Hepatocyte (in vitro differentiated cells): ENCODE data around the gene MYLK2. TPM values are rescaled to one million over a fixed set of nuclear protein-coding genes. Genes with fewer than 3 reads are reported as not detected.

ENCODE experiments used
- DNase-seq: peaks from one replicate; pipeline ENCODE4 v3.0.0-alpha.2; 2016; ENCODE audit warnings: low spot score
- H2AFZ ChIP-seq: fragments of 200-600 bp; sonication (generic); 2 replicates; pipeline ENCODE4 v1.6.0; 2016; ENCODE audit warnings: antibody characterized with exemption, mild to moderate bottlenecking
- H3K27ac ChIP-seq: fragments of 200-600 bp; sonication (generic); 2 replicates; pipeline ENCODE4 v1.5.1; 2016; ENCODE audit warnings: mild to moderate bottlenecking
- H3K27me3 ChIP-seq: fragments of 200-600 bp; sonication (generic); 2 replicates; pipeline ENCODE4 v1.6.1; 2016
- H3K36me3 ChIP-seq: fragments of 200-600 bp; sonication (generic); replicated peaks from 2 replicates; pipeline ENCODE4 v1.5.1; 2016; ENCODE audit warnings: low read depth; ENCODE audit not compliant: insufficient read depth
- H3K4me1 ChIP-seq: fragments of 200-600 bp; sonication (generic); 2 replicates; pipeline ENCODE4 v1.5.1; 2016; ENCODE audit warnings: mild to moderate bottlenecking, moderate library complexity; ENCODE audit not compliant: insufficient read depth
- H3K4me2 ChIP-seq: fragments of 200-600 bp; sonication (generic); 2 replicates; pipeline ENCODE4 v1.6.0; 2016
- H3K4me3 ChIP-seq: fragments of 200-600 bp; sonication (generic); 2 replicates; pipeline ENCODE4 v1.5.1; 2016; ENCODE audit warnings: mild to moderate bottlenecking
- H3K79me2 ChIP-seq: fragments of 200-600 bp; sonication (generic); 2 replicates; pipeline ENCODE4 v1.6.0; 2017; ENCODE audit warnings: mild to moderate bottlenecking
- H3K9me2 ChIP-seq: fragments of 200-600 bp; sonication (generic); replicated peaks from 2 replicates; pipeline ENCODE4 v1.6.0; 2017; ENCODE audit warnings: mild to moderate bottlenecking; ENCODE audit not compliant: insufficient read depth
- H3K9me3 ChIP-seq: fragments of 200-600 bp; sonication (generic); 2 replicates; pipeline ENCODE4 v1.5.1; 2016; ENCODE audit warnings: low read depth, mild to moderate bottlenecking
- H4K20me1 ChIP-seq: fragments of 200-600 bp; sonication (generic); 2 replicates; pipeline ENCODE4 v1.6.0; 2016; ENCODE audit warnings: mild to moderate bottlenecking; ENCODE audit not compliant: insufficient read depth, poor library complexity, severe bottlenecking
- CTCF ChIP-seq: fragments of 200-600 bp; sonication (generic); IDR thresholded peaks from 2 replicates; pipeline ENCODE4 v1.5.1; 2016; ENCODE audit warnings: antibody characterized with exemption, mild to moderate bottlenecking; ENCODE audit not compliant: poor library complexity
- EZH2 ChIP-seq: fragments of 200-600 bp; sonication (generic); IDR thresholded peaks from 2 replicates; pipeline ENCODE4 v1.6.1; 2016; ENCODE audit warnings: antibody characterized with exemption, mild to moderate bottlenecking, borderline replicate concordance
- EZH2phosphoT487 ChIP-seq: fragments of 200-600 bp; sonication (generic); IDR thresholded peaks from one replicate; pipeline ENCODE4 v1.6.1; 2018; ENCODE audit warnings: antibody characterized with exemption, mild to moderate bottlenecking, low read depth, moderate library complexity; ENCODE audit not compliant: unreplicated experiment, severe bottlenecking
- WGBS: methylation state at CpG from one replicate; pipeline ENCODE4 v1.1.6; 2016; ENCODE audit warnings: low lambda C conversion rate; ENCODE audit errors: missing lambda C conversion rate; 5-methylcytosine and 5-hydroxymethylcytosine counted together
- polyA plus RNA-seq: library from polyadenylated mRNA; unstranded; fragments of >200 nt; fragmentation: Nextera tagmentation; extraction: Ambion mirVana; gene quantifications from 2 replicates; pipeline ENCODE4 v1.2.1, GENCODE V29; 2016
- total RNA-seq: library from RNA; depleted of rRNA; stranded (reverse); fragments of >200 nt; gene quantifications from 2 replicates; pipeline ENCODE4 v1.2.3, GENCODE V29; 2014

Gene MYLK2
- total and polyA plus RNA-seq, 2 experiments from 2014 or later = 0.33 TPM; not detected in 1

- Histone ChIP-seq H3K27ac (no peak overlapping the region), H4K20me1 (no peaks in the 10 kb centered on the region), H3K27me3 (no peaks in the 10 kb centered on the region), H3K9me3 (no peaks in the 10 kb centered on the region), H2AFZ (no peak overlapping the region), H3K4me2 (no peak overlapping the region), H3K79me2 (no peaks in the 10 kb centered on the region), H3K9me2 (no peaks in the 10 kb centered on the region), H3K36me3 (no peaks in the 10 kb centered on the region), H3K4me3 (no peak overlapping the region), H3K4me1 (peaks cover 10% of the 10 kb centered on the region)
- no peak for TF ChIP-seq CTCF
- 93% methylated on average over 3 of the region's 3 CpGs for WGBS
- DNase-seq = no peak
Measured at GRCh38 chr20:31808481-31808880, 10.7 kb upstream of the MYLK2 start.

- 79% methylated on average over 3 of the region's 3 CpGs for WGBS
- TF ChIP-seq EZH2 = no peak
- TF ChIP-seq CTCF = no peak
- no peak for TF ChIP-seq EZH2phosphoT487
Measured at GRCh38 chr20:31809661-31810060, 9.5 kb upstream of the MYLK2 start.

GRCh38 chr20:31811198-31811597 lies 8.0 kb upstream of the MYLK2 start:
- peaks cover 10% of the 10 kb centered on the region for H3K4me1 ChIP-seq
- H4K20me1 ChIP-seq = no peaks in the 10 kb centered on the region
- no peak overlapping the region for H2AFZ ChIP-seq
- no peak overlapping the region for H3K27ac ChIP-seq
- no peak overlapping the region for H3K4me2 ChIP-seq
- no peaks in the 10 kb centered on the region for H3K79me2 ChIP-seq
- TF ChIP-seq EZH2 = no peak
- no peak for TF ChIP-seq EZH2phosphoT487
- no peak for TF ChIP-seq CTCF
- no peak for DNase-seq
- 98% methylated on average over 4 of the region's 4 CpGs for WGBS
- no peak overlapping the region for H3K4me3 ChIP-seq
- no peaks in the 10 kb centered on the region for H3K9me3 ChIP-seq
- no peaks in the 10 kb centered on the region for H3K27me3 ChIP-seq
- H3K36me3 ChIP-seq = no peaks in the 10 kb centered on the region
- no peaks in the 10 kb centered on the region for H3K9me2 ChIP-seq

More at GRCh38 chr20:31809661-31810060, 9.5 kb upstream of the MYLK2 start:
- H3K9me2 ChIP-seq = no peaks in the 10 kb centered on the region
- no peaks in the 10 kb centered on the region for H3K9me3 ChIP-seq
- no peak overlapping the region for H3K4me3 ChIP-seq
- no peaks in the 10 kb centered on the region for H3K36me3 ChIP-seq
- no peak overlapping the region for H3K27ac ChIP-seq
- H3K4me1 ChIP-seq = peaks cover 10% of the 10 kb centered on the region
- H2AFZ ChIP-seq = no peak overlapping the region
- no peak for DNase-seq
- no peaks in the 10 kb centered on the region for H4K20me1 ChIP-seq
- no peak overlapping the region for H3K4me2 ChIP-seq
- H3K27me3 ChIP-seq = no peaks in the 10 kb centered on the region
- no peaks in the 10 kb centered on the region for H3K79me2 ChIP-seq
